PC-3 (cell line): ENCODE data around the gene GNPTG. TPM values are rescaled to one million over a fixed set of nuclear protein-coding genes. Genes with fewer than 3 reads are reported as not detected.

Experiments used
- ATAC-seq: fragments of 200-7000 bp; cut with Tn5 transposase; 2 replicates; pipeline ENCODE4 v1.9.1; 2020; ENCODE audit warnings: mild to moderate bottlenecking, moderate library complexity
- BruUV-seq: library from RNA; stranded (reverse); fragments of 400-500 nt; replicated peaks from 2 replicates; lab custom pipeline; 2021; lab: Mats Ljungman, UMichigan
- CTCF ChIA-PET: fragments of 300-600 bp; sonication (Branson Sonifier 250); formaldehyde crosslinking; loops from one replicate; lab custom pipeline; 2022; ENCODE audit warnings: antibody characterized with exemption; lab: Charles Lee
- POLR2A ChIA-PET: fragments of 300-600 bp; sonication (Branson Sonifier 250); formaldehyde crosslinking; loops from one replicate; lab custom pipeline; 2022; ENCODE audit warnings: antibody characterized with exemption; ENCODE audit not compliant: unreplicated experiment; lab: Charles Lee
- DNase-seq: peaks from one replicate; pipeline ENCODE4 v3.0.0-alpha.2; 2015
- H2AFZ ChIP-seq: fragments of 300-600 bp; sonication (generic); 2 replicates; pipeline ENCODE4 v1.6.0; 2016; ENCODE audit warnings: antibody characterized with exemption, low read length
- H3F3A ChIP-seq: fragments of 300-600 bp; sonication (generic); one replicate; pipeline ENCODE4 v1.6.0; 2017; ENCODE audit warnings: antibody characterized with exemption, low read length, control low read depth, mild to moderate bottlenecking; ENCODE audit not compliant: unreplicated experiment
- H3K27ac ChIP-seq: fragments of 300-600 bp; sonication (generic); 2 replicates; pipeline ENCODE4 v1.5.1; 2016; ENCODE audit warnings: mild to moderate bottlenecking, low read length
- H3K27me3 ChIP-seq: fragments of 300-600 bp; sonication (generic); 2 replicates; pipeline ENCODE4 v1.6.1; 2016; ENCODE audit warnings: low read length, mixed read lengths
- H3K36me3 ChIP-seq: fragments of 300-600 bp; sonication (generic); 2 replicates; pipeline ENCODE4 v1.6.1; 2016; ENCODE audit warnings: low read depth, mixed run types, low read length, mixed read lengths
- H3K4me1 ChIP-seq: fragments of 300-600 bp; sonication (generic); 2 replicates; pipeline ENCODE4 v1.5.1; 2016; ENCODE audit warnings: low read length; ENCODE audit not compliant: insufficient read depth
- H3K4me2 ChIP-seq: fragments of 300-600 bp; sonication (generic); 2 replicates; pipeline ENCODE4 v1.6.0; 2016; ENCODE audit warnings: low read length
- H3K4me3 ChIP-seq: fragments of 300-600 bp; sonication (generic); 2 replicates; pipeline ENCODE4 v1.5.1; 2016; ENCODE audit warnings: mild to moderate bottlenecking, low read length, mixed read lengths
- H3K79me2 ChIP-seq: fragments of 300-600 bp; sonication (generic); 2 replicates; pipeline ENCODE4 v1.6.1; 2017; ENCODE audit warnings: low read length, mixed read lengths
- H3K9ac ChIP-seq: fragments of 300-600 bp; sonication (generic); 2 replicates; pipeline ENCODE4 v1.6.0; 2016; ENCODE audit warnings: mild to moderate bottlenecking, low read length
- H3K9me2 ChIP-seq: fragments of 300-600 bp; sonication (generic); replicated peaks from 2 replicates; pipeline ENCODE4 v1.6.1; 2016; ENCODE audit warnings: mixed run types, low read length, mixed read lengths
- H3K9me3 ChIP-seq: fragments of 300-600 bp; sonication (generic); 2 replicates; pipeline ENCODE4 v1.6.1; 2016; ENCODE audit warnings: low read length, mixed read lengths
- H4K20me1 ChIP-seq: fragments of 300-600 bp; sonication (generic); 2 replicates; pipeline ENCODE4 v1.6.1; 2016; ENCODE audit warnings: low read length, mixed read lengths
- EZH2 ChIP-seq: fragments of 300-600 bp; sonication (generic); IDR thresholded peaks from one replicate; pipeline ENCODE4 v1.6.1; 2017; ENCODE audit warnings: antibody characterized with exemption, mild to moderate bottlenecking, low read length; ENCODE audit not compliant: unreplicated experiment
- EZH2phosphoT487 ChIP-seq: fragments of 300-600 bp; sonication (generic); IDR thresholded peaks from 2 replicates; pipeline ENCODE4 v1.6.1; 2018; ENCODE audit warnings: mild to moderate bottlenecking, antibody characterized with exemption, low read length, borderline replicate concordance
- intact Hi-C: fragments of 100-400 bp; cut with micrococcal nuclease; formaldehyde crosslinking; loops from 2 replicates; pipeline ENCODE4 v1.9.0; 2023
- total RNA-seq: library from RNA; depleted of rRNA; stranded (reverse); fragments of >200 nt; gene quantifications from 2 replicates; pipeline ENCODE4 v1.2.3, GENCODE V29; 2014
- TF ChIP-seq, protein P1 (sequence below): fragments of 300-600 bp; sonication (generic); conservative IDR thresholded peaks from 2 replicates; pipeline ENCODE4 v1.5.1; 2017; ENCODE audit warnings: antibody characterized with exemption, low read depth, mild to moderate bottlenecking, low read length

The GNPTG gene
- total RNA-seq, 1 experiment from 2014 or later: 36.3 TPM

DNA sequence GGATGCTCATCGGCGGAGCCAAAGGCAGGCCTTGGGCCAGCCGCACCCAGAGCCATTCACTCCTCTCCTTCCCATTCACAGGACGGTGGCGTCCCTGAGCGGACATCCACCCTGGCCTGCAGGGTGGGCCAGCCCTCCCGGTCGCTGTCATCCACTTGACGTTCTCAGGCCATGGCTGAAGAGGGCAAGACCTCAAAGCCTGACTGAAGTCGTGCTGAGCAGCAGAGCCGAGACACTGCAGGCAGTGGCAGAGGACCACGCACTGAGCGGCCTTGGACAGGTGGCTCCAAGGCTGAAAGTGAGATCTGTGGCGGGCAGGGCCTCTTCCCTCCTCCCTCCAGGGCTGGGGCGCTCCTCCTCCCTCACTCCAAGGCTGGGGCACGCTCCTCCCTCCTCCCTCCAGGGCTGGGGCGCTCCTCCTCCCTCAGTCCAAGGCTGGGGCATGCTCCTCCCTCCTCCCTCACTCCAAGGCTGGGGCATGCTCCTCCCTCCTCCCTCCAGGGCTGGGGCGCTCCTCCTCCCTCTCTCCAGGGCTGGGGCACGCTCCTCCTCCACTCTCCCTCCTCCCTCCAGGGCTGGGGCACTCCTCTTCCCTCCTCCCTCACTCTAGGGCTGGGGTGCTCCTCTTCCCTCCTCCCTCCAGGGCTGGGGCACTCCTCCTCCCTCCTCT, 24.1 kb downstream of the GNPTG start:
- no peaks in the 10 kb centered on the region for H3K36me3 ChIP-seq
- intact Hi-C loops: no loop called here
- POLR2A ChIA-PET: no interaction called here

DNA sequence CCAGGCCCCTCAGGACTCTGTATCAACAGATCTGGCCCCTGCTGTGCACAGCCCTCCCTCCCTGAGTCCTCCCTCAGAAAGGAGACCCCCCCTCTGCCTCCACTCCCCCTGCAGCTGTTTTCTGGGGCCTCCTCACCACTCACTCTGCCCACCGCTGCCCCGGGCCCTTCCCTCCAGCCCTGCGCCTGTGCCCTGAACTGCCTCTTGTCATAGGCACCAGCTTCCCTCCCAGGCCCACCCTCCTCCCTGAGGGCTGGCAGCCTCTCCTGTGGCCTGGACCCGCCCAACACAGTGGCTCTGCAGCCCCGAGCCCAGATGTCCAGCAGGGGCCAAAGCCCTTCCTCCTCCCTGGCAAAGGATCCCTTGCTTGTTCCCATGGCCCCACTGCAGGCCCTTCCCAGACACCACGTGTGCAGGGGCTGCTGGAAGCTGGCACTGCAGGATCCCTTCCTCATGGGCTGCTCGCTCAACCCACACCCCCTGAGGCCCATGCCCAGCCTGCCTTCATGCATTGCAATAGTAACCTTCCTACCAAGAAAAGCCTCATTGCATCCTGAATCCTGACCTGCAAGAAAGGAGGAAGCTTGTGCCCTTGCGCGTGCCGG, 25.8 kb downstream of the GNPTG start:
- POLR2A ChIA-PET: no interaction called here
- Histone ChIP-seq H3K9me2 (no peaks in the 10 kb centered on the region), H3K36me3 (no peaks in the 10 kb centered on the region), H3K9me3 (no peaks in the 10 kb centered on the region), H3K9ac (peak overlapping the region; percentile 91), H3F3A (no peaks in the 10 kb centered on the region), H3K79me2 (peaks cover 48% of the 10 kb centered on the region), H3K4me1 (peaks cover 13% of the 10 kb centered on the region), H3K27ac (no peak overlapping the region), H4K20me1 (peaks cover 4% of the 10 kb centered on the region; the same call in 1 of the 2 replicates), H2AFZ (no peak overlapping the region), H3K27me3 (no peaks in the 10 kb centered on the region), H3K4me3 (peak overlapping the region; percentile 87), H3K4me2 (peak overlapping the region; percentile 97)
- CTCF ChIA-PET: no interaction called here
- no peak for ATAC-seq
- TF ChIP-seq EZH2 (no peak), EZH2phosphoT487 (no peak)
- TF ChIP-seq, protein P1, sequence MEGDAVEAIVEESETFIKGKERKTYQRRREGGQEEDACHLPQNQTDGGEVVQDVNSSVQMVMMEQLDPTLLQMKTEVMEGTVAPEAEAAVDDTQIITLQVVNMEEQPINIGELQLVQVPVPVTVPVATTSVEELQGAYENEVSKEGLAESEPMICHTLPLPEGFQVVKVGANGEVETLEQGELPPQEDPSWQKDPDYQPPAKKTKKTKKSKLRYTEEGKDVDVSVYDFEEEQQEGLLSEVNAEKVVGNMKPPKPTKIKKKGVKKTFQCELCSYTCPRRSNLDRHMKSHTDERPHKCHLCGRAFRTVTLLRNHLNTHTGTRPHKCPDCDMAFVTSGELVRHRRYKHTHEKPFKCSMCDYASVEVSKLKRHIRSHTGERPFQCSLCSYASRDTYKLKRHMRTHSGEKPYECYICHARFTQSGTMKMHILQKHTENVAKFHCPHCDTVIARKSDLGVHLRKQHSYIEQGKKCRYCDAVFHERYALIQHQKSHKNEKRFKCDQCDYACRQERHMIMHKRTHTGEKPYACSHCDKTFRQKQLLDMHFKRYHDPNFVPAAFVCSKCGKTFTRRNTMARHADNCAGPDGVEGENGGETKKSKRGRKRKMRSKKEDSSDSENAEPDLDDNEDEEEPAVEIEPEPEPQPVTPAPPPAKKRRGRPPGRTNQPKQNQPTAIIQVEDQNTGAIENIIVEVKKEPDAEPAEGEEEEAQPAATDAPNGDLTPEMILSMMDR: no peak
- BruUV-seq: no TSS peak
- intact Hi-C loops: no loop called here
- no peak for DNase-seq

More for the DNA sequence above, 24.1 kb downstream of the GNPTG start:
- H4K20me1 ChIP-seq: peaks cover 4% of the 10 kb centered on the region; the same call in 1 of the 2 replicates
- CTCF ChIA-PET: no interaction called here
- H3K4me3 ChIP-seq: no peak overlapping the region
- no peaks in the 10 kb centered on the region for H3K9me3 ChIP-seq
- no peaks in the 10 kb centered on the region for H3K9me2 ChIP-seq
- H3F3A ChIP-seq: no peaks in the 10 kb centered on the region
- H3K9ac ChIP-seq: no peak overlapping the region
- no peak overlapping the region for H2AFZ ChIP-seq
- peaks cover 13% of the 10 kb centered on the region for H3K4me1 ChIP-seq
- H3K79me2 ChIP-seq: peaks cover 48% of the 10 kb centered on the region
- no TSS peak for BruUV-seq
- H3K4me2 ChIP-seq: no peak overlapping the region
- H3K27ac ChIP-seq: no peak overlapping the region
- no peak for DNase-seq
- no peaks in the 10 kb centered on the region for H3K27me3 ChIP-seq
- no peak for TF ChIP-seq EZH2phosphoT487
- TF ChIP-seq, protein P1: no peak
- TF ChIP-seq EZH2: no peak
- no peak for ATAC-seq
